IMR-90 (cell line): Measurements from ENCODE around the gene NANOS1. TPM values are rescaled to one million over a fixed set of nuclear protein-coding genes. Genes with fewer than 3 reads are reported as not detected.

Experiments
- ATAC-seq: fragments of 200-7000 bp; cut with Tn5 transposase; 2 replicates; pipeline ENCODE4 v1.9.1; 2020; ENCODE audit warnings: low read depth, mild to moderate bottlenecking, moderate library complexity
- BruUV-seq: library from RNA; stranded (reverse); fragments of 400-500 nt; replicated peaks from 2 replicates; lab custom pipeline; 2021; lab: Mats Ljungman, UMichigan
- CTCF ChIA-PET: fragments of 300-600 bp; formaldehyde crosslinking; extraction: SDS; loops from one replicate; lab custom pipeline; 2021; ENCODE audit warnings: antibody characterized with exemption; lab: Yijun Ruan, JAX
- POLR2A ChIA-PET: fragments of 300-600 bp; sonication (Branson Sonifier 250); formaldehyde crosslinking; loops from one replicate; lab custom pipeline; 2022; ENCODE audit warnings: antibody characterized with exemption; ENCODE audit not compliant: unreplicated experiment; lab: Charles Lee
- DNase-seq: peaks from one replicate; pipeline ENCODE4 v3.0.0; 2013
- H2AFZ ChIP-seq: replicated peaks from 2 replicates; pipeline ENCODE3; 2013; ENCODE audit warnings: low read length, mild to moderate bottlenecking; ENCODE audit not compliant: poor library complexity
- H2AK5ac ChIP-seq: 2 replicates; pipeline ENCODE4 v1.6.1; 2013; ENCODE audit warnings: low read depth, low read length, inconsistent platforms
- H2AK9ac ChIP-seq: replicated peaks from 2 replicates; pipeline ENCODE3; 2013; ENCODE audit warnings: mild to moderate bottlenecking, low read depth, low read length, moderate library complexity; ENCODE audit not compliant: poor library complexity
- H2BK120ac ChIP-seq: 2 replicates; pipeline ENCODE4 v1.6.1; 2013; ENCODE audit warnings: low read depth, low read length, inconsistent platforms
- H2BK15ac ChIP-seq: 3 replicates; pipeline ENCODE4 v1.6.1; 2013; ENCODE audit warnings: low read depth, low read length, inconsistent platforms
- H2BK20ac ChIP-seq: 2 replicates; pipeline ENCODE4 v1.6.1; 2013; ENCODE audit warnings: low read depth, mild to moderate bottlenecking, inconsistent platforms, low read length, moderate library complexity
- H2BK5ac ChIP-seq: 2 replicates; pipeline ENCODE4 v1.6.1; 2013; ENCODE audit warnings: mild to moderate bottlenecking, low read depth, low read length, inconsistent platforms; ENCODE audit not compliant: poor library complexity, severe bottlenecking
- H3K14ac ChIP-seq: replicated peaks from 2 replicates; pipeline ENCODE4 v1.6.1; 2013; ENCODE audit warnings: low read depth, low read length, inconsistent platforms
- H3K18ac ChIP-seq: 2 replicates; pipeline ENCODE4 v1.6.1; 2013; ENCODE audit warnings: low read depth, low read length, control low read depth
- H3K23ac ChIP-seq: 2 replicates; pipeline ENCODE4 v1.6.1; 2013; ENCODE audit warnings: low read depth, low read length, inconsistent platforms
- H3K27ac ChIP-seq: 2 replicates; pipeline ENCODE4 v1.5.1; 2013; ENCODE audit warnings: mild to moderate bottlenecking, control low read depth, low read length; ENCODE audit not compliant: insufficient read depth
- H3K27me3 ChIP-seq: 2 replicates; pipeline ENCODE4 v1.6.1; 2013; ENCODE audit warnings: low read length; ENCODE audit not compliant: control insufficient read depth, insufficient read depth
- H3K36me3 ChIP-seq: 2 replicates; pipeline ENCODE4 v1.6.1; 2013; ENCODE audit warnings: low read length, mixed read lengths; ENCODE audit not compliant: control insufficient read depth, insufficient read depth
- H3K4ac ChIP-seq: 2 replicates; pipeline ENCODE4 v1.6.1; 2013; ENCODE audit warnings: low read depth, low read length, inconsistent platforms
- H3K4me1 ChIP-seq: 2 replicates; pipeline ENCODE4 v1.6.1; 2013; ENCODE audit warnings: low read length, mixed read lengths; ENCODE audit not compliant: control insufficient read depth, insufficient read depth
- H3K4me2 ChIP-seq: 2 replicates; pipeline ENCODE4 v1.6.1; 2013; ENCODE audit warnings: low read depth, mild to moderate bottlenecking, control low read depth, low read length, moderate library complexity
- H3K4me3 ChIP-seq: 2 replicates; pipeline ENCODE4 v1.5.1; 2013; ENCODE audit warnings: low read depth, mild to moderate bottlenecking, control low read depth, low read length, moderate library complexity; ENCODE audit not compliant: insufficient read depth
- H3K56ac ChIP-seq: 2 replicates; pipeline ENCODE4 v1.6.1; 2013; ENCODE audit warnings: low read length, inconsistent platforms; ENCODE audit not compliant: insufficient read depth; ENCODE audit errors: extremely low read depth
- H3K79me1 ChIP-seq, 2 experiments: 2 replicates each; pipeline ENCODE4 v1.6.1; 2013; ENCODE audit warnings: low read length in 2 of 2, inconsistent platforms in 1 of 2, low read depth in 1 of 2
- H3K9ac ChIP-seq: 2 replicates; pipeline ENCODE4 v1.6.1; 2013; ENCODE audit warnings: low read depth, low read length, control low read depth
- H3K9me1 ChIP-seq: 2 replicates; pipeline ENCODE4 v1.6.1; 2013; ENCODE audit warnings: low read length, inconsistent platforms; ENCODE audit not compliant: insufficient read depth
- H3K9me3 ChIP-seq: 2 replicates; pipeline ENCODE4 v1.6.1; 2013; ENCODE audit warnings: low read length; ENCODE audit not compliant: control insufficient read depth, insufficient read depth
- H4K20me1 ChIP-seq: 2 replicates; pipeline ENCODE4 v1.6.1; 2013; ENCODE audit warnings: low read length, inconsistent platforms; ENCODE audit not compliant: insufficient read depth
- H4K5ac ChIP-seq: 2 replicates; pipeline ENCODE4 v1.6.1; 2013; ENCODE audit warnings: mild to moderate bottlenecking, low read depth, low read length, control low read depth
- H4K8ac ChIP-seq, 2 experiments: 2 replicates each; pipeline ENCODE4 v1.6.1; 2013; ENCODE audit warnings: low read depth in 2 of 2, low read length in 2 of 2, control low read depth in 1 of 2, inconsistent platforms in 1 of 2
- H4K91ac ChIP-seq: 2 replicates; pipeline ENCODE4 v1.6.1; 2013; ENCODE audit warnings: low read depth, low read length, inconsistent platforms; ENCODE audit not compliant: insufficient read depth
- BHLHE40 ChIP-seq: fragments of 150-350 bp; IDR thresholded peaks from 2 replicates; pipeline ENCODE4 v1.6.1; 2016; ENCODE audit warnings: mild to moderate bottlenecking, low read depth, low read length
- CEBPB ChIP-seq: IDR thresholded peaks from 2 replicates; pipeline ENCODE4 v1.6.1; 2012; ENCODE audit warnings: low read depth, low read length, improper control_type of control experiment
- CHD1 ChIP-seq: IDR thresholded peaks from 2 replicates; pipeline ENCODE4 v1.6.1; 2012; ENCODE audit warnings: low read depth, low read length, improper control_type of control experiment
- FOS ChIP-seq: fragments of 150-350 bp; IDR thresholded peaks from 2 replicates; pipeline ENCODE4 v1.6.1; 2016; ENCODE audit warnings: low read depth, low read length
- MAZ ChIP-seq: IDR thresholded peaks from 2 replicates; pipeline ENCODE4 v1.6.1; 2012; ENCODE audit warnings: low read depth, mild to moderate bottlenecking, low read length, improper control_type of control experiment, moderate library complexity, borderline replicate concordance
- MXI1 ChIP-seq: IDR thresholded peaks from 2 replicates; pipeline ENCODE4 v1.6.1; 2012; ENCODE audit warnings: low read depth, mild to moderate bottlenecking, low read length, moderate library complexity, borderline replicate concordance
- NFE2L2 ChIP-seq: fragments of 150-350 bp; IDR thresholded peaks from 2 replicates; pipeline ENCODE4 v1.6.1; 2016; ENCODE audit warnings: low read depth, mild to moderate bottlenecking, low read length
- USF2 ChIP-seq: fragments of 150-350 bp; IDR thresholded peaks from 2 replicates; pipeline ENCODE4 v1.6.1; 2017; ENCODE audit warnings: mild to moderate bottlenecking, antibody characterized with exemption, low read length, low read depth
- WGBS, 2 experiments: methylation state at CpG; one replicate each; pipeline versions ENCODE4 v1.1.5 to v1.1.7; 2013; ENCODE audit warnings: missing lambda C conversion rate in 2 of 2; ENCODE audit not compliant: insufficient read length in 1 of 2; ENCODE audit errors: extremely low coverage in 2 of 2; 5-methylcytosine and 5-hydroxymethylcytosine counted together
- dilution Hi-C: fragments of 300-500 bp; cut with HindIII; formaldehyde crosslinking; loops from one replicate; pipeline ENCODE4 v1.14.3; 2018; ENCODE audit warnings: low sequenced_read_pairs; ENCODE audit not compliant: unreplicated experiment
- in situ Hi-C: fragments of 300-500 bp; cut with MboI; formaldehyde crosslinking; loops from 3 replicates; pipeline ENCODE4 v1.14.3; 2019; ENCODE audit warnings: low sequenced_read_pairs, inconsistent platforms, mixed read lengths
- intact Hi-C: fragments of 100-400 bp; cut with micrococcal nuclease; formaldehyde crosslinking; loops from 2 replicates; pipeline ENCODE4 v1.10.0; 2022
- polyA plus RNA-seq, 3 experiments: library from polyadenylated mRNA; depleted of rRNA; stranded (reverse); fragments of >200 nt; gene quantifications; 2 replicates each; pipeline ENCODE4 v1.2.3, GENCODE V29; 2012; ENCODE audit warnings: low replicate concordance in 1 of 3
- total RNA-seq: library from RNA; depleted of rRNA; stranded (reverse); fragments of >200 nt; gene quantifications from 2 replicates; pipeline ENCODE4 v1.2.3, GENCODE V29; 2012

NANOS1 gene
- total and polyA plus RNA-seq, 2 of the 4 experiments (the other 2 are of a cell fraction), result under 0.01 to 0.12 TPM

GRCh38 chr10:119051775-119052174, 22.3 kb downstream of the NANOS1 start:
- ATAC-seq (no peak), DNase-seq (no peak)
- H3K4me3 ChIP-seq, result no peak overlapping the region
- no peak overlapping the region for H2BK120ac ChIP-seq
- H3K9me1 ChIP-seq, result no peaks in the 10 kb centered on the region
- H2BK20ac ChIP-seq, result no peak overlapping the region
- no peak overlapping the region for H3K9ac ChIP-seq
- no peak overlapping the region for H4K91ac ChIP-seq
- BruUV-seq, result no TSS peak
- in situ Hi-C loops (no loop called here), intact Hi-C loops (no loop called here), dilution Hi-C loops (no loop called here)
- H3K4ac ChIP-seq, result no peak overlapping the region
- H3K4me2 ChIP-seq, result no peak overlapping the region
- peaks cover 71% of the 10 kb centered on the region for H3K36me3 ChIP-seq
- no peak overlapping the region for H3K18ac ChIP-seq
- H3K23ac ChIP-seq, result no peak overlapping the region
- TF ChIP-seq MAZ, result no peak
- TF ChIP-seq CEBPB, result no peak
- TF ChIP-seq NFE2L2, result no peak
- no peak for TF ChIP-seq CHD1
- TF ChIP-seq BHLHE40, result no peak
- no peak for TF ChIP-seq FOS
- TF ChIP-seq MXI1, result no peak
- TF ChIP-seq USF2, result no peak
- peaks cover 53% of the 10 kb centered on the region for H4K20me1 ChIP-seq
- no peak overlapping the region for H2AK5ac ChIP-seq
- H3K9me3 ChIP-seq, result no peaks in the 10 kb centered on the region
- POLR2A ChIA-PET, result no interaction called here
- H3K56ac ChIP-seq, result no peak overlapping the region
- peaks cover 32 to 50% of the 10 kb centered on the region in 2 experiments for H3K79me1 ChIP-seq
- no peak overlapping the region for H4K5ac ChIP-seq
- no peaks in the 10 kb centered on the region for H3K4me1 ChIP-seq
- 100% methylated on average over 1 of the region's 3 CpGs; no CpG with 5 or more reads in 1 of the 2 experiments for WGBS, 2 experiments
- no peak overlapping the region for H2BK15ac ChIP-seq
- no peak overlapping the region for H3K27ac ChIP-seq
- H4K8ac ChIP-seq, result no peak overlapping the region
- H2AFZ ChIP-seq, result no peak overlapping the region
- no peak overlapping the region for H2BK5ac ChIP-seq
- no peaks in the 10 kb centered on the region for H3K27me3 ChIP-seq
- no peak overlapping the region for H2AK9ac ChIP-seq
- CTCF ChIA-PET, result no interaction called here
- H3K14ac ChIP-seq, result no peak overlapping the region
